Measurements from ENCODE around the gene PPAT.
"Not testable (repeated sequence)": the region's sequence is repeated elsewhere in the genome, so short reads cannot be mapped to it uniquely, and the experiment has no call there.

PPAT gene

GRCh38 chr4:56387023-56388001, 48.1 kb downstream of the PPAT start, which contains the start of gene AASDH:
Gene AASDH (minus strand): TSS chr4:56387491. CDS start chr4:56384299, 3,192 bp downstream.
- Histone ChIP-seq H3K27ac (ENCODE audit: low read depth, low read length) (peak within 1 kb of the TSS; percentile 92), H3K4me1 (ENCODE audit: control insufficient read depth, insufficient read depth, low read length, unreplicated experiment) (peaks cover 17% of the 10 kb centered on the region), H3K4me3 (ENCODE audit: low read depth, low read length) (peak within 1 kb of the TSS; percentile 85), H3K27me3 (ENCODE audit: insufficient read depth, low read length) (no peaks in the 10 kb centered on the region), H3K36me3 (ENCODE audit: insufficient read depth, low read length) (no peaks in the 10 kb centered on the region), H2AFZ (ENCODE audit: low read length, unreplicated experiment) (peak within 1 kb of the TSS; percentile 95), H3K79me2 (ENCODE audit: control insufficient read depth, insufficient read depth, low read length, unreplicated experiment) (peaks cover 39% of the 10 kb centered on the region)

DNA sequence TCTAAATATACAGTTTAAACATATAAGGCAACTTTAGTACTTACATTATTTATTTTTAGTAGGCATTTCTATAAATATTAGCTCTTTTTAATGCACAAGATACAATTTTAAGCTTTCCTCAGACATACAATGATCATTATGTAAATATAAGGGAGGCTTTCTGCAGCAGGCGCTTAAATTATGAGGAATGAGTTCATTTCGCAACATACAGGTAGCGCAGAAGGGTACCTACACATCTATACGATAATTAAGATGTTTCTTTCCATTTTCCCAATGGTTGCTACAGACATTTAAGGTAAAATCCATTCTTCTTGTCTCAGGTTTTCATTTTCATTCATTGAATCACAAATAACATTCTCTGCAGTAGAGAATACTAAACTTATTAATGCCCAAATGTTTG, 49.3 kb downstream of the PPAT start:
- Histone ChIP-seq H3K27ac (ENCODE audit: low read depth, low read length) (peak overlapping the region; percentile 92), H3K27me3 (ENCODE audit: insufficient read depth, low read length) (no peaks in the 10 kb centered on the region), H3K79me2 (ENCODE audit: control insufficient read depth, insufficient read depth, low read length, unreplicated experiment) (peaks cover 39% of the 10 kb centered on the region), H2AFZ (ENCODE audit: low read length, unreplicated experiment) (peak overlapping the region; percentile 6), H3K36me3 (ENCODE audit: insufficient read depth, low read length) (no peaks in the 10 kb centered on the region), H3K4me1 (ENCODE audit: control insufficient read depth, insufficient read depth, low read length, unreplicated experiment) (peaks cover 17% of the 10 kb centered on the region), H3K4me3 (ENCODE audit: low read depth, low read length) (peak overlapping the region; percentile 85)

DNA sequence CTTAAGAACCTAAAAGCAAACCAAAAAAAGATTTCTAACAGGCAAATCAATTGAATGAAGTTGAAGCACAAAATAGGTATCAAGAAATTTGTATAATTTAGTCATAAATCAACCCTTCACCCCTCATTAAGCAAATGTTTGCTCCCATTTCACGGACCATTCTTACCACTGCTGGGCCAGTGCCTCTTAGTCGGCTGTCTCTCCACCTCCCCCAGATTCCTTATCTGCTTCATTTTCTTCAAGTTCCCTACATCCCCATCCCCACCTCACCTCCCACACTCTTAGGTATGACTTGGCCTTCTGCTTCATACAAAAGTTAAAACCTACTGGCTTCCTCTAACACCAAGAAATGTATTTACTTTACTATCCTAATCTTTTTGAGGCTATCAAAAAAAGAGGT, 60.0 kb downstream of the PPAT start:
- H3K79me2 ChIP-seq (ENCODE audit: control insufficient read depth, insufficient read depth, low read length, unreplicated experiment): no peaks in the 10 kb centered on the region
- H2AFZ ChIP-seq (ENCODE audit: low read length, unreplicated experiment): no peak overlapping the region
- H3K4me1 ChIP-seq (ENCODE audit: control insufficient read depth, insufficient read depth, low read length, unreplicated experiment): no peaks in the 10 kb centered on the region
- peaks cover 10% of the 10 kb centered on the region for H3K36me3 ChIP-seq (ENCODE audit: insufficient read depth, low read length)
- H3K27me3 ChIP-seq (ENCODE audit: insufficient read depth, low read length): no peaks in the 10 kb centered on the region
- no peak overlapping the region for H3K4me3 ChIP-seq (ENCODE audit: low read depth, low read length)
- H3K27ac ChIP-seq (ENCODE audit: low read depth, low read length): no peak overlapping the region

- Histone ChIP-seq H3K36me3 (ENCODE audit: insufficient read depth, low read length) (peaks cover 10% of the 10 kb centered on the region), H2AFZ (ENCODE audit: low read length, unreplicated experiment) (no peak overlapping the region), H3K79me2 (ENCODE audit: control insufficient read depth, insufficient read depth, low read length, unreplicated experiment) (no peaks in the 10 kb centered on the region), H3K27ac (ENCODE audit: low read depth, low read length) (no peak overlapping the region), H3K27me3 (ENCODE audit: insufficient read depth, low read length) (no peaks in the 10 kb centered on the region), H3K4me1 (ENCODE audit: control insufficient read depth, insufficient read depth, low read length, unreplicated experiment) (no peaks in the 10 kb centered on the region), H3K4me3 (ENCODE audit: low read depth, low read length) (no peak overlapping the region)
These were observed 60.5 kb downstream of the PPAT start for GRCh38 chr4:56374956-56375355.

- H3K27ac ChIP-seq (ENCODE audit: low read depth, low read length): no peak overlapping the region
- H3K27me3 ChIP-seq (ENCODE audit: insufficient read depth, low read length): no peaks in the 10 kb centered on the region
- no peak overlapping the region for H2AFZ ChIP-seq (ENCODE audit: low read length, unreplicated experiment)
- H3K79me2 ChIP-seq (ENCODE audit: control insufficient read depth, insufficient read depth, low read length, unreplicated experiment): no peaks in the 10 kb centered on the region
- peaks cover 18% of the 10 kb centered on the region for H3K36me3 ChIP-seq (ENCODE audit: insufficient read depth, low read length)
- no peaks in the 10 kb centered on the region for H3K4me1 ChIP-seq (ENCODE audit: control insufficient read depth, insufficient read depth, low read length, unreplicated experiment)
- no peak overlapping the region for H3K4me3 ChIP-seq (ENCODE audit: low read depth, low read length)
These were observed 62.6 kb downstream of the PPAT start for GRCh38 chr4:56372774-56373173.

GRCh38 chr4:56371426-56372220, 63.8 kb downstream of the PPAT start:
- Histone ChIP-seq H3K4me3 (ENCODE audit: low read depth, low read length) (no peak overlapping the region), H3K36me3 (ENCODE audit: insufficient read depth, low read length) (peaks cover 18% of the 10 kb centered on the region), H2AFZ (ENCODE audit: low read length, unreplicated experiment) (no peak overlapping the region), H3K4me1 (ENCODE audit: control insufficient read depth, insufficient read depth, low read length, unreplicated experiment) (no peaks in the 10 kb centered on the region), H3K27me3 (ENCODE audit: insufficient read depth, low read length) (no peaks in the 10 kb centered on the region), H3K79me2 (ENCODE audit: control insufficient read depth, insufficient read depth, low read length, unreplicated experiment) (no peaks in the 10 kb centered on the region), H3K27ac (ENCODE audit: low read depth, low read length) (no peak overlapping the region)

- Histone ChIP-seq H2AFZ (ENCODE audit: low read length, unreplicated experiment) (no peak overlapping the region), H3K27me3 (ENCODE audit: insufficient read depth, low read length) (no peaks in the 10 kb centered on the region), H3K36me3 (ENCODE audit: insufficient read depth, low read length) (peaks cover 18% of the 10 kb centered on the region), H3K4me3 (ENCODE audit: low read depth, low read length) (no peak overlapping the region), H3K4me1 (ENCODE audit: control insufficient read depth, insufficient read depth, low read length, unreplicated experiment) (no peaks in the 10 kb centered on the region), H3K27ac (ENCODE audit: low read depth, low read length) (no peak overlapping the region), H3K79me2 (ENCODE audit: control insufficient read depth, insufficient read depth, low read length, unreplicated experiment) (no peaks in the 10 kb centered on the region)
These were observed 65.0 kb downstream of the PPAT start for GRCh38 chr4:56370377-56370776.

- not testable (repeated sequence) for H3K27me3 ChIP-seq (ENCODE audit: insufficient read depth, low read length); H3K27ac ChIP-seq (ENCODE audit: low read depth, low read length); H3K36me3 ChIP-seq (ENCODE audit: insufficient read depth, low read length); H3K4me3 ChIP-seq (ENCODE audit: low read depth, low read length); H2AFZ ChIP-seq (ENCODE audit: low read length, unreplicated experiment); H3K4me1 ChIP-seq (ENCODE audit: control insufficient read depth, insufficient read depth, low read length, unreplicated experiment); H3K79me2 ChIP-seq (ENCODE audit: control insufficient read depth, insufficient read depth, low read length, unreplicated experiment)
These were observed 72.4 kb downstream of the PPAT start for GRCh38 chr4:56362981-56363380.

- no peaks in the 10 kb centered on the region for H3K4me1 ChIP-seq (ENCODE audit: control insufficient read depth, insufficient read depth, low read length, unreplicated experiment)
- H3K4me3 ChIP-seq (ENCODE audit: low read depth, low read length): no peak overlapping the region
- no peak overlapping the region for H3K27ac ChIP-seq (ENCODE audit: low read depth, low read length)
- no peaks in the 10 kb centered on the region for H3K79me2 ChIP-seq (ENCODE audit: control insufficient read depth, insufficient read depth, low read length, unreplicated experiment)
- no peak overlapping the region for H2AFZ ChIP-seq (ENCODE audit: low read length, unreplicated experiment)
- H3K27me3 ChIP-seq (ENCODE audit: insufficient read depth, low read length): no peaks in the 10 kb centered on the region
- H3K36me3 ChIP-seq (ENCODE audit: insufficient read depth, low read length): no peaks in the 10 kb centered on the region
These were observed 75.3 kb downstream of the PPAT start for GRCh38 chr4:56360071-56360470.

GRCh38 chr4:56356650-56357049, 78.8 kb downstream of the PPAT start:
- H2AFZ ChIP-seq (ENCODE audit: low read length, unreplicated experiment): no peak overlapping the region
- no peak overlapping the region for H3K27ac ChIP-seq (ENCODE audit: low read depth, low read length)
- no peaks in the 10 kb centered on the region for H3K27me3 ChIP-seq (ENCODE audit: insufficient read depth, low read length)
- no peaks in the 10 kb centered on the region for H3K79me2 ChIP-seq (ENCODE audit: control insufficient read depth, insufficient read depth, low read length, unreplicated experiment)
- no peak overlapping the region for H3K4me3 ChIP-seq (ENCODE audit: low read depth, low read length)
- H3K4me1 ChIP-seq (ENCODE audit: control insufficient read depth, insufficient read depth, low read length, unreplicated experiment): no peaks in the 10 kb centered on the region
- H3K36me3 ChIP-seq (ENCODE audit: insufficient read depth, low read length): no peaks in the 10 kb centered on the region
